GM12865 (cell line): ENCODE results near the gene EEPD1.

Source experiments
- DNase-seq: peaks from one replicate; pipeline ENCODE4 v3.0.0; 2010; ENCODE audit warnings: low read depth
- H3K4me3 ChIP-seq: 2 replicates; pipeline ENCODE4 v1.5.1; 2011; ENCODE audit warnings: mild to moderate bottlenecking, low read depth, low read length, control low read depth
- CTCF ChIP-seq: IDR thresholded peaks from 2 replicates; pipeline ENCODE4 v1.5.1; 2011; ENCODE audit warnings: low read length, control low read depth, low read depth, inconsistent platforms; ENCODE audit not compliant: insufficient read depth; ENCODE audit errors: missing control alignments

The EEPD1 gene

DNA sequence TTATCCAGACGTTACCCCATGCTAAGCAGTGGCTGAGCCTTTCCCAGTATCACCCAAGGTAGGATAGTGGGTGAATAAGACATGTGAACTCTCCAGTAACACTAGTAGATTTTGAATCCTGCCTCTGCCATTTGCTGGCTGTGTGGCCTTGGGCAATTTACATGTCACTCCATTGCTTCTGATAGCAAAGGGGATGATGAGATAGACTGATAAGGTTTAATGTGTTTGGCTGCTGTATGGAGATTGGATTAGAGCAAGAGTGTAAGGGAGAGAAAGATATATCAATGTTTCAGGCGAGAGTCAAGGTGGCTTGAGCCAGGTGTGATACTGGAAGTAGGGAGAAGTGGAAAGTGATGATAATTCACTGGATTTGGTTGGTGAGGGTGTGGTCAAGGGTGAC lies 40.1 kb upstream of the EEPD1 start:
- DNase-seq = no peak
- no peak overlapping the region for H3K4me3 ChIP-seq
- TF ChIP-seq CTCF = no peak

DNA sequence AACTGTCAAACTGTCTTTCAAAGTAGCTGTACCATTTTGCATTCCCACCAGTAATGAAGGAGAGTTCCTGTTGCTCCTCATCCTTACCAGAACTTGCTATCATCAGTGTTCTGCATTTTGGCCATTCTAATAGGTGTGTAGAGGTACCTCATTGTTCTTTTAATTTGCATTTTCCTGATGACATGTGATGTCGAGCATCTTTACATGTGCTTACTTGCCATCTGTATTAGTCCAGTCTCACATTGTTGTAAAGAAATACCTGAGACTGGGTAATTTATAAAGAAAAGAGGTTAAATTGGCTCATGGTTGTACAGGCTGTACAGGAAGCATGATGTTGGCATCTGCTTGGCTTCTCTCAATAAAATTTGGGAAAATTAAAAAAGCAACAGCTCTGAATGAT lies 38.7 kb upstream of the EEPD1 start:
- H3K4me3 ChIP-seq = no peak overlapping the region
- no peak for TF ChIP-seq CTCF
- DNase-seq = no peak

DNA sequence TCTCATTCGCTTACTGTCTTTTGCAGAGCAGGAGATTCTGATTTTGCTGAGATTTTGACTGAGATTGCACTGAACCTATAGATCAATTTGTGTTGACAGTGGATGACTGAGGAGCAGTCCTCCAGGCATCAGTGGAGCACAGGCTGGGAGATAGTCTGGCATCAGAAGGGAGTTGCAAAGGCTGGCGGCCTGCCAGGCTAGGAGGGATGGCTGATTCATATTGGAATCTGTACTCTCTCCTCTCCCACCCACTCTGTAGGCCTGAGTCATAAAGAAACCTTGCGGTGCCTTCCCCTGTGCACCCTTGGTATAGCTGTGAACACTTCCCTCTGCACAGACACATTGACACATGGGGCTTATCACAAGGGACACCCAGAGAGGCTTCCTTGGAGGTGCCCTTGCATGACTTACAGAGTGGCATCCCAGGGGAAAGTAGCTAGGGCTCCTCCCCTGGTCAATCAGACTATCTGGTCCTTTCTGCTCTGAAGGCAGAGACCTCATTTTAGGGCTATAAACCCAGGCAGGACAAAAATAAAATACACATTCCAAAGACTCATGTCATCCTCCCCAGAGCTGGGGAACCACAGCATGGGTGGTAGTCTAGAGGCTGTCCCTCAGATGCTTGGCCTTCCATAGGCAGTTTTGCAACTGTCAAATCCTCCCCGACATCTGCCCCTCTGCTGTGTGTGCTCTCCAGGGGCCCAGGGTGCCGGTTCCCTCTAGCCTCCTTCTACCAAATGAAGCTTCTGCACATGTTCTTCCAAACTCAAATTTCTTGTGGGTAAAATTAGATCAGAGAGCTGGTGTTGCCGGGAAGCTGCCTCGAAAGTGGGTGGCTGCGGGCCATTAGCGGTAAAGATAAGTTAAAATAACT lies 37.4 kb upstream of the EEPD1 start:
- H3K4me3 ChIP-seq = no peak overlapping the region
- DNase-seq = peak; percentile 87

GRCh38 chr7:36116347-36117202 lies 36.5 kb upstream of the EEPD1 start:
- no peak for DNase-seq
- H3K4me3 ChIP-seq = no peak overlapping the region
- TF ChIP-seq CTCF = no peak

More for the DNA sequence above, 37.4 kb upstream of the EEPD1 start:
- TF ChIP-seq CTCF = no peak

DNA sequence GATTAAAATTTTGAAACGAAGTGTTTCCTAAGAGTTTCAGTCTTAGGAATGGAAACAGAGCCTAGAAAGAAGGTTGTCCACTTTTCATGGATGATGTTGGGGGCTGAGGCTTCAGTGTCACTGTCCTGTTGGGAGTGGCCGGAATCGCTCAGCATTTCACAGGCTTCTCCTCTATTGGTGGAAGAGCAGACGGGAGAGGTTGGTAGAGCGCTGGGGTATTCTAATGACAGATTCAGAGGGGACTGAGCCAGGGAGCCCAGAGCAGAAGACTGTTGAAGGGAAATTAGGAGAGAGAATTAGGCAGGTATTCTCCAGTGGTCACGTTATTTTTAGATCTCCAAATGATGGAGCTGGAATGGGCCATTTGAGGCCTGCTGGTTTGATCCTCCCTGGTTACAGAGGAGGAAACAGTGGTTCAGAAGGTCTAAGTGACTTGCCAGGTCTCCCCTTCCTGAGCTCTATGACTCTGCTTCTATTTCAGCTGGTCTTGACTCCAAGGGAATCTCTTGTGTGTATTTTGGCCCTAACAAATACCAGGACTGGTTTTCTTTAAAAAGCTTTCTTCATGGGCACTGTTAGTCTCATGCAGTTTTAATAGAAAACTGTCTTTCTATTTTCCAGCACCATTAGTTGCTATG lies 35.7 kb upstream of the EEPD1 start:
- no peak overlapping the region for H3K4me3 ChIP-seq
- no peak for DNase-seq
- TF ChIP-seq CTCF = no peak

DNA sequence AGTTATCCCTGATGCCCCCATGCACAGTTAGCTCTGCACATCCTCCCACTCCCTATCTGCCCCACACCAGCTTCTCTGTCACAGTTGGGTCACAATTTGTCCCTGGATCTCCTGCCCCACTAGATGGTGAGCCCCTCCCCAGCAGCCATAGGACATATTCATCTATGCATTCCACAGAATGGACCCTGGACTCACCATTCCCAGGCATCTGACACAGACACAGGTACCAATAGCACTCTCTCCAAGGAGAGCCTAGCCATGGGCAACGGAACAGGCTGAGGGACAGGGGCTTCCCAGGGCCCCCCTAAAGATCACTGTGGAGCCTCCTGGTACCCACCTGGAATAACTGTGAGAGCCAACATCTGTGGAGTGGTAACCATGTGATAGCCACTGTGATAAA lies 34.7 kb upstream of the EEPD1 start:
- TF ChIP-seq CTCF = no peak
- H3K4me3 ChIP-seq = no peak overlapping the region
- no peak for DNase-seq
